T-helper 22 cell (primary cell): ENCODE results near the gene VTCN1.
"Not testable (repeated sequence)": the region's sequence is repeated elsewhere in the genome, so short reads cannot be mapped to it uniquely, and the experiment has no call there.

Source experiments
- DNase-seq: peaks from one replicate; pipeline ENCODE4 v3.0.0-alpha.2; 2020; ENCODE audit warnings: low read depth

The VTCN1 gene

GRCh38 chr1:117166076-117166475 is 44.7 kb downstream of the VTCN1 start:
- DNase-seq: no peak

GRCh38 chr1:117164209-117164608 is 46.5 kb downstream of the VTCN1 start:
- no peak for DNase-seq

- DNase-seq: no peak
Measured at GRCh38 chr1:117162816-117163215, 47.9 kb downstream of the VTCN1 start.

GRCh38 chr1:117161887-117162286 is 48.8 kb downstream of the VTCN1 start:
- no peak for DNase-seq

DNA sequence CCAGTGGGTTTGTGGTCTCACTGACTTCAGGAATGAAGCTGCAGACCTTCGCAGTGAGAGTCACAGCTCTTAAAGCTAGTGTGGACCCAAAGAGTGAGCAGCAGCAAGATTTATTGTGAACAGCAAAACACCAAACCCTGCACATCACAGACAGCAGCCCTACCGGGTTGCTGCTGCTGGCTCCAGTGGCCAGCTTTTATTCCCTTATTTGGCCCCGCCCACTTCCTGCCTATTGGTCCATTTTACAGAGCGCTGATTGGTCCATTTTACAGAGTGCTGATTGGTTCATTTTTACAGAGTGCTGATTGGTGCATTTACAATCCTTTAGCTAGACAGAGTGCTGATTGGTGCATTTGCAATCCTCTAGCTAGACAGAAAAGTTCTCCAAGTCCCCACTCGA is 59.4 kb downstream of the VTCN1 start:
- DNase-seq: not testable (repeated sequence)

- DNase-seq: no peak
Measured at GRCh38 chr1:117150316-117150715, 60.4 kb downstream of the VTCN1 start.

GRCh38 chr1:117147856-117148588 is 62.7 kb downstream of the VTCN1 start:
- no peak for DNase-seq

GRCh38 chr1:117147341-117147831 is 63.3 kb downstream of the VTCN1 start:
- DNase-seq: no peak

GRCh38 chr1:117146575-117147340 is 64.0 kb downstream of the VTCN1 start:
- no peak for DNase-seq

DNA sequence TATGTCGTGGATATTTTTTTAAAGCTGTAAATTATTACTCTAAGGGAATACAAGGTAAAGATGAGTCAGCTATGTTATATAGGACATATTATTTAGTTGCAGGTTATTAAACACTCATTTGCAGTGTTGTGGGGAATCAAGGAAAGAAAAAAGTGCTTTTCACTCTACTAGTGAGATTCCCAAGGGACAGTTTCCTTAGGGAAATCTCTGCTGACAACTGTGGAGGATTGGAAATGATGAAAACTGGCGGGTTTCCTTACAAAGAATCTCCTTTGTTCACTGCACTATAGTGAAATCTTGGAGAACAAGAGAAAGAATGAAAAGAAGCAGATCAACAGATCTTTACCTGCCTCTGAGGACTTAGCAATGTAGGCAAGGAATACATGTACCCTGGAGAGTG is 64.7 kb downstream of the VTCN1 start:
- DNase-seq: no peak

GRCh38 chr1:117143871-117144270 is 66.9 kb downstream of the VTCN1 start:
- DNase-seq: no peak

GRCh38 chr1:117143172-117143571 is 67.6 kb downstream of the VTCN1 start:
- DNase-seq: no peak

- DNase-seq: no peak
Measured at GRCh38 chr1:117142200-117142599, 68.5 kb downstream of the VTCN1 start.

- DNase-seq: no peak
Measured at GRCh38 chr1:117138561-117138960, 72.2 kb downstream of the VTCN1 start.

DNA sequence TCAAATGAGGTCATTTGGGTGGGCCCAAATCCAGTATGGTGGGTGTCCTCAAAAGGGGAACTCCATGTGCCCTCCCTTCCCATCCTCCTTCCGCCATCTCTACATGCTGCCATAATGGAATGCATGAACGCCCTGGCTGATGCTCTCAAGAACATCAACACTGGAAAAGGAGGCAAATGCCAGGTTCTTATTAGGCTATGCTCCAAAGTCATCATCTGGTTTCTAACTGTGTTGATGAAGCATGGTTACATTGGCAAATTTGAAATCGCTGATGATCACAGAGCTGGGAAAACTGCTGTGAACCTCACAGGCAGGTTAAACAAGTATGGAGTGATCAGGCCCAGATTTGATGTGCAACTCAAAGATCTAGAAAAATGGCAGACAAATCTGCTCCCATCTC is 72.6 kb downstream of the VTCN1 start:
- DNase-seq: no peak

- no peak for DNase-seq
Measured at GRCh38 chr1:117137281-117137855, 73.4 kb downstream of the VTCN1 start.

GRCh38 chr1:117136749-117137148 is 74.0 kb downstream of the VTCN1 start:
- DNase-seq: no peak

- DNase-seq: no peak
Measured at GRCh38 chr1:117135329-117135728, 75.4 kb downstream of the VTCN1 start.

DNA sequence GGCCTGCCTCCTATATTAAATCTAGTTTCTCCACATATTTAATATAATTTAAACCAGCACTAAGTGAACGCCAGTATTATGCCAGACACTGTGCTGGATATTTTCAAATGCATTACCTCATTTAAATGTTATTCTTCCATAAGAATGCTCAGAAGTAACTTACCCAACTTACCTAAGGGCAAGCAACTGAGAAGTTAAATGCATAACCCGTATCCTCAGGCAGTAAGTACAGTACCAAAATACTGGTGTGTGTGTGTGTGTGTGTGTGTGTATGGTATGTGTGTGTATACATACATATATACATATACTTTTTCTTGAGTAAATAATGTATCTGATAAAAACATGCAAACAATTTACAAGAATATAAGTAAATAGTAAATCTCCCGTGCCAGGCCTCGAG is 80.2 kb downstream of the VTCN1 start:
- no peak for DNase-seq

DNA sequence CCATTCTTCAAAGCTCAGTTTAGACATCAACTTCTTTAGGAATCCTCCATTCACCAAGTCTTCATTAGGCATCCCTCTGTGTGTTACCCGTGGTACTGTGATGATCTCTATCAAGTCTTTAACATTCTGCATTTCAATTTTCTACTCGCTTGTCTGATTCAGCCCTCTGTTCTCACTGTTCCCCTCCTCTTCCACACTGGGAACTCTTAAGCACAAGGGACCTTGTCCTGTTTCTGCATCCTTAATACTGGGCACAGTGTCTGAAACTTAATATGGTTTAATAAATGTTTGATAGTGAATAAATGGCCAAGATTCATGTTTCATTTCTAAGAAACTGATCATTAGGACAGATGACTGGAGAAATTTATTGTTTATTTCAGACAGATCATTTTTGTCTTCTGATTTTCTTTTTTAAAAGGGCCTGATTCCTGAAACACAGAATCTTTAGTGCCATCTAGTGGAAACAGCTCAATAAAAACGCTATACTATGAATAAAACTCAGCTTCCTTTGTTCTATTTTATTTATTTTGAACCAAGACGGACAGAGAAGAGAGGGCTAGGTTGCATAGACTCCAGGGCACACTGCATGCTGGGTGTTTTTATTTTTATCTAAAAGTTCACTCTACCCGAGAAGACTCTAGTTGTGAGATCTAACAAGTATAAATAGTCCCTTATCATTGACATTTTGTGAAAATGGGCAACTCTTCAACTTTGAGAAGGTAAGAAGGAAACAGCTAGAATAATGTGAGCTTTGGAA is 82.2 kb downstream of the VTCN1 start:
- no peak for DNase-seq

DNA sequence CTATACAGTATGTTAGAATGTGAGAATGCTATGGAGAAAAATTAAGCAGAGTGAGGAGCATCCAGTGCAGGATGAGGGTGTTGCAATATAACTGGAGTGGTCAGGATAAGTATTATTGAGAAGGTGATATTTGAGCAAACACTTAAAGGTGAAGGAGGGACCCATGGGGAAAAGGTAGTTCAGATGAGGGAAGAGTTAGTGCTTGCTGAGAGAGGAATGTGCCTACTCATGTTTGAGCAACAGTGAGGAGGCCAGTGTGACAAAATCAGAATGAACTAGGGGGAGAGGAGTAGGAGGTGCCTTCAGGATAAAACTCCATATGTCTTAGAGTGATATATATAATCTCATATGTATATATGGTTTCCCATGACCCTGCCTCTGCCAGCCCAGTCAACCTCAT is 82.9 kb downstream of the VTCN1 start:
- DNase-seq: no peak

DNA sequence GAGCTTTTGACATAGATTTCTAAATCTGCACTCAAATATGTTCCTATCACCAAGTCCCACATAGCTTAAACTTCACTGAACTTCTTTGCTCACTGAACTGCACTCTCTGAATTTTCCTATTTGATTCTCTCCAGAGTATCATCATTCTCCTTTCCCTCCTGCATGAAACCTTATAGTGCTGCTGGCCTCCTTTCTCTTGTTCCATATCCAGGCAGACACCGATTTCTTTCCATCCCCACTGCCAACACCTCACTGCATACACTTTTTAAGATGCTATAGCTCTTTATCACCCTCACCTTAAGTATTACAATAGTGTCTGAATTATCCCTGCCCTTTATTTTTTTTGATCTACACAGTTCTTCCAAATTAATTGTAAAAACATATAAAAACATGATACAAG is 86.1 kb downstream of the VTCN1 start:
- no peak for DNase-seq
